ENCODE measurements around the gene BBS9.
"Not testable (repeated sequence)": the region's sequence is repeated elsewhere in the genome, so short reads cannot be mapped to it uniquely, and the experiment has no call there.

The BBS9 gene

GRCh38 chr7:33452805-33453502 lies 323.6 kb downstream of the BBS9 start:
- no peak for DNase-seq

GRCh38 chr7:33457039-33457438 lies 327.7 kb downstream of the BBS9 start:
- no peak for DNase-seq

GRCh38 chr7:33458581-33458980 lies 329.2 kb downstream of the BBS9 start:
- DNase-seq: no peak

GRCh38 chr7:33459340-33459751 lies 330.0 kb downstream of the BBS9 start:
- no peak for DNase-seq

- DNase-seq: no peak
Measured at GRCh38 chr7:33463131-33463530, 333.8 kb downstream of the BBS9 start.

- no peak for DNase-seq
Measured at GRCh38 chr7:33466203-33466602, 336.8 kb downstream of the BBS9 start.

GRCh38 chr7:33471636-33472242 lies 342.4 kb downstream of the BBS9 start:
- no peak for DNase-seq

- no peak for DNase-seq
Measured at GRCh38 chr7:33472348-33473025, 343.1 kb downstream of the BBS9 start.

- DNase-seq: no peak
Measured at GRCh38 chr7:33477719-33478480, 348.5 kb downstream of the BBS9 start.

GRCh38 chr7:33484476-33484875 lies 355.1 kb downstream of the BBS9 start:
- DNase-seq: not testable (repeated sequence)

- DNase-seq: no peak
Measured at GRCh38 chr7:33485747-33486493, 356.6 kb downstream of the BBS9 start.

GRCh38 chr7:33486633-33487032 lies 357.3 kb downstream of the BBS9 start:
- DNase-seq: no peak

GRCh38 chr7:33487998-33488682 lies 358.8 kb downstream of the BBS9 start:
- no peak for DNase-seq

GRCh38 chr7:33494474-33494873 lies 365.1 kb downstream of the BBS9 start:
- no peak for DNase-seq

- no peak for DNase-seq
Measured at GRCh38 chr7:33495207-33495606, 365.8 kb downstream of the BBS9 start.

- no peak for DNase-seq
Measured at GRCh38 chr7:33497051-33497450, 367.7 kb downstream of the BBS9 start.

- DNase-seq: no peak
Measured at GRCh38 chr7:33500703-33501701, 371.6 kb downstream of the BBS9 start.

GRCh38 chr7:33503014-33503413 lies 373.6 kb downstream of the BBS9 start:
- DNase-seq: no peak

GRCh38 chr7:33503736-33504135 lies 374.4 kb downstream of the BBS9 start:
- DNase-seq: no peak

GRCh38 chr7:33504266-33504665 lies 374.9 kb downstream of the BBS9 start:
- no peak for DNase-seq

GRCh38 chr7:33509206-33509605 lies 379.8 kb downstream of the BBS9 start:
- DNase-seq: no peak

Data from NCI-H2227 treated with DMSO at 0.1 percent for 48 hours (cell line).